Gastrocnemius medialis (tissue), 4 donors: Measurements from ENCODE around the gene CEBPA. TPM values are rescaled to one million over a fixed set of nuclear protein-coding genes. Genes with fewer than 3 reads are reported as not detected.

Source experiments
- ATAC-seq, 2 donors: fragments of 150-250 bp; one replicate each; pipeline ENCODE4 v1.9.1; 2016
- DNase-seq, 2 donors: peaks; one replicate each; pipeline ENCODE4 v3.0.0-alpha.2; 2019
- H3K27ac ChIP-seq, 4 donors: fragments of 200-600 bp; sonication (generic); 1 replicate in 1 of 4; 2 replicates in 3 of 4; pipeline ENCODE4 v1.5.1; 2016 to 2018; ENCODE audit warnings: mild to moderate bottlenecking in 2 of 4, moderate library complexity in 1 of 4
- H3K27me3 ChIP-seq, 3 donors: fragments of 200-600 bp; sonication (generic) in 2 of 3; 1 replicate in 1 of 3; 2 replicates in 2 of 3; pipeline versions ENCODE4 v1.5.1 to v1.6.0; 2016 to 2019; ENCODE audit warnings: mild to moderate bottlenecking in 1 of 3, moderate library complexity in 1 of 3
- H3K36me3 ChIP-seq, 2 donors: fragments of 200-600 bp; sonication (generic) in 1 of 2; one replicate each; pipeline ENCODE4 v1.5.1; 2017 to 2018
- H3K4me1 ChIP-seq, 2 donors: fragments of 200-600 bp; sonication (generic) in 1 of 2; one replicate each; pipeline ENCODE4 v1.5.1; 2016 to 2017; ENCODE audit warnings: mild to moderate bottlenecking in 2 of 2
- H3K4me3 ChIP-seq, 4 donors: fragments of 200-600 bp; sonication (generic) in 3 of 4; 1 replicate in 1 of 4; 2 replicates in 3 of 4; pipeline ENCODE4 v1.5.1; 2016 to 2019; ENCODE audit warnings: mild to moderate bottlenecking in 2 of 4
- H3K9me3 ChIP-seq, 3 donors: fragments of 200-600 bp; sonication (generic) in 2 of 3; 1 replicate in 1 of 3; 2 replicates in 2 of 3; pipeline ENCODE4 v1.5.1; 2016 to 2019
- CTCF ChIP-seq, 5 experiments: fragments of 450-650 bp in 3 of 5; fragments of 200-600 bp in 2 of 5; sonication (generic) in 2 of 5; IDR thresholded peaks in 4 of 5; conservative IDR thresholded peaks in 1 of 5; 1 replicate in 4 of 5; 2 replicates in 1 of 5; pipeline ENCODE4 v1.5.1; 2016 to 2019; ENCODE audit warnings: antibody characterized with exemption in 5 of 5, mild to moderate bottlenecking in 3 of 5, moderate library complexity in 3 of 5
- POLR2A ChIP-seq, 2 donors: fragments of 450-650 bp; IDR thresholded peaks; one replicate each; pipeline ENCODE4 v1.6.1; 2017; ENCODE audit warnings: antibody characterized with exemption in 2 of 2, mild to moderate bottlenecking in 2 of 2, moderate library complexity in 2 of 2
- in situ Hi-C, 4 donors: fragments of 200-750 bp; cut with MboI; loops; one replicate each; pipeline versions ENCODE4 v1.15.0 to v1.8.0; 2017; ENCODE audit warnings: low sequenced_read_pairs in 4 of 4
- intact Hi-C: fragments of 100-400 bp; cut with DNase I; formaldehyde crosslinking; loops from one replicate; pipeline ENCODE4 v1.15.1; 2023; ENCODE audit warnings: low total_unique reads
- total RNA-seq, 4 donors: library from RNA; depleted of rRNA; stranded (reverse); fragments of >200 nt; gene quantifications; one replicate each; pipeline versions ENCODE4 v1.1.0 to v1.2.3, GENCODE V29; 2016

Gene CEBPA
- total RNA-seq, 4 donors from 2014 or later = 11.9 to 29.9 (median 25.5) TPM

- intact Hi-C loops (no loop called here), in situ Hi-C loops (no loop called here)
- ATAC-seq (no peak), DNase-seq (no peak)
- Histone ChIP-seq H3K9me3 (no peaks in the 10 kb centered on the region), H3K4me3 (no peak overlapping the region), H3K36me3 (no peaks in the 10 kb centered on the region), H3K4me1 (no peaks in the 10 kb centered on the region), H3K27me3 (no peaks in the 10 kb centered on the region), H3K27ac (no peak overlapping the region)
- TF ChIP-seq CTCF (IDR thresholded peaks at IDR 0.05 in 4 of 5, conservative IDR thresholded peaks at IDR 0.05 in 1 of 5) (no peak), POLR2A (IDR thresholded peaks at IDR 0.05) (no peak)
Observed at GRCh38 chr19:33284146-33284643, 18.1 kb downstream of the CEBPA start.

GRCh38 chr19:33283589-33283988 lies 18.7 kb downstream of the CEBPA start:
- no peaks in the 10 kb centered on the region for H3K36me3 ChIP-seq
- in situ Hi-C loops = no loop called here
- H3K27me3 ChIP-seq = no peaks in the 10 kb centered on the region
- no peak overlapping the region for H3K4me3 ChIP-seq
- ATAC-seq = no peak
- H3K4me1 ChIP-seq = no peaks in the 10 kb centered on the region
- no peak overlapping the region for H3K27ac ChIP-seq
- intact Hi-C loops = no loop called here
- TF ChIP-seq CTCF (IDR thresholded peaks at IDR 0.05 in 4 of 5, conservative IDR thresholded peaks at IDR 0.05 in 1 of 5) = no peak
- no peak for TF ChIP-seq POLR2A (IDR thresholded peaks at IDR 0.05)
- no peak for DNase-seq
- H3K9me3 ChIP-seq = no peaks in the 10 kb centered on the region

GRCh38 chr19:33282036-33282671 lies 20.2 kb downstream of the CEBPA start:
- Histone ChIP-seq H3K4me1 (no peaks in the 10 kb centered on the region), H3K9me3 (no peaks in the 10 kb centered on the region), H3K4me3 (no peak overlapping the region), H3K36me3 (no peaks in the 10 kb centered on the region), H3K27me3 (no peaks in the 10 kb centered on the region), H3K27ac (no peak overlapping the region)
- DNase-seq (no peak), ATAC-seq (no peak)
- in situ Hi-C loops (no loop called here), intact Hi-C loops (no loop called here)
- TF ChIP-seq CTCF (IDR thresholded peaks at IDR 0.05 in 4 of 5, conservative IDR thresholded peaks at IDR 0.05 in 1 of 5) = no peak
- no peak for TF ChIP-seq POLR2A (IDR thresholded peaks at IDR 0.05)

- DNase-seq (no peak), ATAC-seq (no peak)
- Histone ChIP-seq H3K4me1 (no peaks in the 10 kb centered on the region), H3K36me3 (no peaks in the 10 kb centered on the region), H3K27me3 (no peaks in the 10 kb centered on the region), H3K4me3 (no peak overlapping the region), H3K27ac (no peak overlapping the region), H3K9me3 (no peaks in the 10 kb centered on the region)
- in situ Hi-C loops = no loop called here
- intact Hi-C loops = no loop called here
- TF ChIP-seq CTCF (IDR thresholded peaks at IDR 0.05 in 4 of 5, conservative IDR thresholded peaks at IDR 0.05 in 1 of 5) = no peak
- TF ChIP-seq POLR2A (IDR thresholded peaks at IDR 0.05) = no peak
Observed at GRCh38 chr19:33281296-33281926, 20.9 kb downstream of the CEBPA start.
